ENCODE measurements around the gene PHF2. TPM values are rescaled to one million over a fixed set of nuclear protein-coding genes. Genes with fewer than 3 reads are reported as not detected.

The PHF2 gene
- total and polyA plus RNA-seq, 2 of the 4 experiments (the other 2 are of a cell fraction) = 5.9 to 9.5 TPM

DNA sequence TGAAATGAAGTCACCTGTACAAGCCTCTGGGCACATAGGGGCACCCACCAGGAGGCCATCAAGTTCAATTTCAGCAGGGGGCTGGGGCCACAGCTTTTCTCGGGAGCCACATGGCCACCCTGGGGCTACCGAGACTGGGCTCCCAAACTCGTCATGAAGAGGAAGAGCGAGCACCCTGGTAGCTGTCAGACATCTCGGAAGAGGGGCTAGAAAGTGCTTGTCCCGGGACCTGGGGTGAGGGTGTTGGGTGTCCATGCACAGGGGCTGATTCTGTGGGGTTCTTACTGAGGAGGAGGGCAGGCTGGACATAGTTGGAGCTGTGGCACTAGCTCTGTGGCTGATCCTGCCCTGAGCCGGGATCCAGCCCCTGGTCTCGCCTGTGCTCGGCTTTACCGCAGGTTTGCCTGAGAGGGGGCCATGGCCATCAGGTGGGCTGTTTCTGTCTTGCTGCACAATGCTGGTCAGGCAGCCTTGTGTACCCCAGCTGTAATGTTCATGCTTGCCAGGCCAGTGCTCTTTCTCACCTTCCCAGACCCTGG lies 70.3 kb downstream of the PHF2 start:
- in situ Hi-C loops (cut with MboI; ENCODE audit: low sequenced_read_pairs) (no loop called here), dilution Hi-C loops (cut with HindIII; ENCODE audit: low sequenced_read_pairs, unreplicated experiment) (no loop called here), intact Hi-C loops (cut with micrococcal nuclease) (no loop called here)
- H2AFZ ChIP-seq (replicated peaks; ENCODE audit: low read length, poor library complexity) = no peak overlapping the region
- no peak overlapping the region for H3K4me2 ChIP-seq (ENCODE audit: low read depth, low read length)
- H2BK15ac ChIP-seq (ENCODE audit: low read depth, low read length) = no peak overlapping the region
- no peaks in the 10 kb centered on the region for H3K9me3 ChIP-seq (ENCODE audit: control insufficient read depth, insufficient read depth, low read length)
- H2BK120ac ChIP-seq (ENCODE audit: low read depth, low read length) = no peak overlapping the region
- WGBS, 2 experiments (ENCODE audit: extremely low coverage in 2 of 2, insufficient read length in 1 of 2) = 100% methylated on average over 1 of the region's 10 CpGs; no CpG with 5 or more reads in 1 of the 2 experiments
- POLR2A ChIA-PET (ENCODE audit: unreplicated experiment) = no interaction called here
- H3K9me1 ChIP-seq (ENCODE audit: insufficient read depth, low read length) = peaks cover 25% of the 10 kb centered on the region
- H3K4ac ChIP-seq (ENCODE audit: low read depth, low read length) = no peak overlapping the region
- no peak overlapping the region for H3K23ac ChIP-seq (ENCODE audit: low read depth, low read length)
- H3K27ac ChIP-seq (ENCODE audit: insufficient read depth, low read length) = no peak overlapping the region
- no peak for ATAC-seq (ENCODE audit: low read depth)
- no peak overlapping the region for H3K14ac ChIP-seq (replicated peaks; ENCODE audit: low read depth, low read length)
- no peaks in the 10 kb centered on the region for H3K27me3 ChIP-seq (ENCODE audit: control insufficient read depth, insufficient read depth, low read length)
- DNase-seq = no peak
- H4K91ac ChIP-seq (ENCODE audit: insufficient read depth, low read depth, low read length) = no peak overlapping the region
- H3K4me3 ChIP-seq (ENCODE audit: insufficient read depth, low read depth, low read length) = no peak overlapping the region
- CTCF ChIA-PET = interaction anchor here (0.6 kb wide), 1 partner anchor 80 kb away, joined by 4 read pairs; no protein-coding TSS in a partner anchor
- H3K36me3 ChIP-seq (ENCODE audit: control insufficient read depth, insufficient read depth, low read length) = peaks cover 45% of the 10 kb centered on the region
- peaks cover 0 to 20% of the 10 kb centered on the region in 2 experiments; a peak in 3 of 4 replicates for H3K79me1 ChIP-seq (ENCODE audit: low read depth in 1 of 2, low read length in 2 of 2)
- H3K4me1 ChIP-seq (ENCODE audit: control insufficient read depth, insufficient read depth, low read length) = peaks cover 2% of the 10 kb centered on the region; the same call in 1 of the 2 replicates
- peaks cover 13% of the 10 kb centered on the region; the same call in 1 of the 2 replicates for H4K20me1 ChIP-seq (ENCODE audit: insufficient read depth, low read length)
- H4K8ac ChIP-seq (ENCODE audit: low read depth in 2 of 2, low read length in 2 of 2) = no peak overlapping the region
- no peak overlapping the region for H3K18ac ChIP-seq (ENCODE audit: low read depth, low read length)
- H3K56ac ChIP-seq (ENCODE audit: extremely low read depth, insufficient read depth, low read length) = no peak overlapping the region
- no peak overlapping the region for H2BK5ac ChIP-seq (ENCODE audit: low read depth, low read length, poor library complexity, severe bottlenecking)
- BruUV-seq (replicated peaks) = no TSS peak
- H2BK20ac ChIP-seq (ENCODE audit: low read depth, low read length) = no peak overlapping the region
- no peak overlapping the region for H4K5ac ChIP-seq (ENCODE audit: low read depth, low read length)
- H2AK9ac ChIP-seq (replicated peaks; ENCODE audit: low read depth, low read length, poor library complexity) = no peak overlapping the region
- TF ChIP-seq RCOR1 (IDR thresholded peaks at IDR 0.05; ENCODE audit: insufficient replicate concordance, low read length) = no peak
- no peak for TF ChIP-seq CHD1 (IDR thresholded peaks at IDR 0.05; ENCODE audit: low read depth, low read length)
- no peak for TF ChIP-seq FOS (IDR thresholded peaks at IDR 0.05; ENCODE audit: low read depth, low read length)
- no peak for TF ChIP-seq SMC3 (IDR thresholded peaks at IDR 0.05; ENCODE audit: low read depth, low read length)
- TF ChIP-seq BHLHE40 (IDR thresholded peaks at IDR 0.05; ENCODE audit: low read depth, low read length) = no peak
- TF ChIP-seq MAFK (IDR thresholded peaks at IDR 0.05; ENCODE audit: low read depth, low read length) = no peak
- TF ChIP-seq ELK1 (IDR thresholded peaks at IDR 0.05; ENCODE audit: borderline replicate concordance, low read depth, low read length) = no peak
- TF ChIP-seq NFE2L2 (IDR thresholded peaks at IDR 0.05; ENCODE audit: low read depth, low read length) = no peak
- H2AK5ac ChIP-seq (ENCODE audit: low read depth, low read length) = no peak overlapping the region
- no peak overlapping the region for H3K9ac ChIP-seq (ENCODE audit: low read depth, low read length)
